ENCODE results near the gene ARHGEF16.

DNA sequence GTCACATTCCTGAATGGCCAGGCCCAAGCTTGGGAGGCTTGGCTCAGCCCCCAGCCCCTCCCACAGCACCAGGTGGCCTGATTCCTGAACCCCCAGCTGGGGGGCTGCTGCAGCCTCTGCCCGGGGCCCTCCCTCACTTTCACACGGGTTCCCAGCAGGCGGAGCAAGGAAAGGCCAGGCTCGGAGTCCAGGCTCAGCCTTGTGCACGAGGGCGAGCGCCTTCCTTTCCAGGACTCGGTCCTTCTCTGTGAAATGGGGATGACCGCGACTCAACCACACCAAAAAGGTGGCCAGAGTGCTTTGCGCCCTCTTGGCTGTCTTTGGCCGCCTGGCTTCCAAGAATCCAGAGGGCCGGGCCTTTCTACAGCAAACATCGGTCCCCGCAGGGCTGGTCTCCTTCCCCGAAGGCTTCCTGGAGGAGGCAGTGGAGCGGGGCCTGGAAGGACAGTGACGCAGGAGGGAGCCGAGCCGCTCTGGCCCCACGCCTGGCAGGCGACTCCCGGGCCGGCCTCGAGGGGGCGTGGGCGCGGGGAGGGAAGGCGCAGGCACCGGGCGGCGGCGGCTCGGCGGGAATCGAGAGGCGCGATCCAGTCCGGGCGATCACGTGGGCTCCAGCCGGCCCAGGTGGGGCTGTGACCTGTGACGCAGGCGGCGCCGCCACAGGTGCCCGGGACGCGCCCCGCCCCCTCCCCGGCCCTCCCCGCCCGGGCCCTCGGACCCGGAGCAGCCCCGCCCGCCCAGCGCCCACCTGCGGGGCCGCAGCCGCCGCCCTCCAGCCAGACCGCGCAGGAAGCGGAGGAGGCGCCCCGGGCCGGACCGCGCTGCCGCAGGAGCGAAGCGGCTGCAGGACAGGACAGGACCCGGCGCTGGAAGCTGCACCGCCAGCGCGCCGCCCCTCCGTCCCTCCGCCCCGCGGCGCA, at the start of gene ARHGEF16:
- TF ChIP-seq, protein P1, sequence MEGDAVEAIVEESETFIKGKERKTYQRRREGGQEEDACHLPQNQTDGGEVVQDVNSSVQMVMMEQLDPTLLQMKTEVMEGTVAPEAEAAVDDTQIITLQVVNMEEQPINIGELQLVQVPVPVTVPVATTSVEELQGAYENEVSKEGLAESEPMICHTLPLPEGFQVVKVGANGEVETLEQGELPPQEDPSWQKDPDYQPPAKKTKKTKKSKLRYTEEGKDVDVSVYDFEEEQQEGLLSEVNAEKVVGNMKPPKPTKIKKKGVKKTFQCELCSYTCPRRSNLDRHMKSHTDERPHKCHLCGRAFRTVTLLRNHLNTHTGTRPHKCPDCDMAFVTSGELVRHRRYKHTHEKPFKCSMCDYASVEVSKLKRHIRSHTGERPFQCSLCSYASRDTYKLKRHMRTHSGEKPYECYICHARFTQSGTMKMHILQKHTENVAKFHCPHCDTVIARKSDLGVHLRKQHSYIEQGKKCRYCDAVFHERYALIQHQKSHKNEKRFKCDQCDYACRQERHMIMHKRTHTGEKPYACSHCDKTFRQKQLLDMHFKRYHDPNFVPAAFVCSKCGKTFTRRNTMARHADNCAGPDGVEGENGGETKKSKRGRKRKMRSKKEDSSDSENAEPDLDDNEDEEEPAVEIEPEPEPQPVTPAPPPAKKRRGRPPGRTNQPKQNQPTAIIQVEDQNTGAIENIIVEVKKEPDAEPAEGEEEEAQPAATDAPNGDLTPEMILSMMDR (IDR thresholded peaks at IDR 0.05; ENCODE audit: insufficient read depth, low read depth, low read length), result no peak
- no peak for TF ChIP-seq EZH2 (IDR thresholded peaks at IDR 0.05; ENCODE audit: insufficient read depth, low read length)
